IPS-15b (cell line): ENCODE data around the gene ZNF783.

Experiments used
- H3K27me3 ChIP-seq: one replicate; pipeline ENCODE4 v1.6.1; 2013; ENCODE audit warnings: low read length; ENCODE audit not compliant: control insufficient read depth, insufficient read depth
- H3K36me3 ChIP-seq: one replicate; pipeline ENCODE4 v1.6.1; 2013; ENCODE audit warnings: low read length; ENCODE audit not compliant: control insufficient read depth, insufficient read depth
- H3K4me1 ChIP-seq: one replicate; pipeline ENCODE4 v1.6.1; 2013; ENCODE audit warnings: mild to moderate bottlenecking, low read length; ENCODE audit not compliant: control insufficient read depth, insufficient read depth
- H3K4me3 ChIP-seq: one replicate; pipeline ENCODE4 v1.5.1; 2013; ENCODE audit warnings: low read depth, low read length
- H3K9ac ChIP-seq: one replicate; pipeline ENCODE4 v1.6.1; 2013; ENCODE audit warnings: low read depth, mild to moderate bottlenecking, low read length
- H3K9me3 ChIP-seq: one replicate; pipeline ENCODE4 v1.6.1; 2013; ENCODE audit warnings: mild to moderate bottlenecking, low read length; ENCODE audit not compliant: control insufficient read depth, insufficient read depth

The ZNF783 gene

GRCh38 chr7:149293946-149294633, 32.1 kb downstream of the ZNF783 start:
- no peaks in the 10 kb centered on the region for H3K27me3 ChIP-seq
- H3K9me3 ChIP-seq = peaks cover 3% of the 10 kb centered on the region
- no peak overlapping the region for H3K9ac ChIP-seq
- no peaks in the 10 kb centered on the region for H3K4me1 ChIP-seq
- H3K36me3 ChIP-seq = no peaks in the 10 kb centered on the region
- H3K4me3 ChIP-seq = no peak overlapping the region

- H3K9ac ChIP-seq = no peak overlapping the region
- no peaks in the 10 kb centered on the region for H3K4me1 ChIP-seq
- H3K36me3 ChIP-seq = no peaks in the 10 kb centered on the region
- peaks cover 3% of the 10 kb centered on the region for H3K9me3 ChIP-seq
- no peak overlapping the region for H3K4me3 ChIP-seq
- no peaks in the 10 kb centered on the region for H3K27me3 ChIP-seq
Observed at GRCh38 chr7:149294634-149295480, 32.9 kb downstream of the ZNF783 start.

- H3K27me3 ChIP-seq = no peaks in the 10 kb centered on the region
Observed at GRCh38 chr7:149295481-149295850, 33.5 kb downstream of the ZNF783 start.

GRCh38 chr7:149296368-149296767, 34.4 kb downstream of the ZNF783 start:
- Histone ChIP-seq H3K4me1 (no peaks in the 10 kb centered on the region), H3K9ac (no peak overlapping the region), H3K9me3 (peaks cover 3% of the 10 kb centered on the region), H3K27me3 (no peaks in the 10 kb centered on the region), H3K36me3 (no peaks in the 10 kb centered on the region), H3K4me3 (no peak overlapping the region)

More at GRCh38 chr7:149295481-149295850, 33.5 kb downstream of the ZNF783 start:
- H3K9ac ChIP-seq = no peak overlapping the region
- no peaks in the 10 kb centered on the region for H3K36me3 ChIP-seq
- no peaks in the 10 kb centered on the region for H3K4me1 ChIP-seq
- H3K9me3 ChIP-seq = peaks cover 3% of the 10 kb centered on the region
- H3K4me3 ChIP-seq = no peak overlapping the region

- no peak overlapping the region for H3K4me3 ChIP-seq
- H3K4me1 ChIP-seq = no peaks in the 10 kb centered on the region
- peaks cover 3% of the 10 kb centered on the region for H3K9me3 ChIP-seq
- H3K36me3 ChIP-seq = no peaks in the 10 kb centered on the region
- no peaks in the 10 kb centered on the region for H3K27me3 ChIP-seq
- no peak overlapping the region for H3K9ac ChIP-seq
Observed at GRCh38 chr7:149297034-149297755, 35.2 kb downstream of the ZNF783 start.

- Histone ChIP-seq H3K4me3 (no peak overlapping the region), H3K9ac (no peak overlapping the region), H3K9me3 (peaks cover 3% of the 10 kb centered on the region), H3K36me3 (no peaks in the 10 kb centered on the region), H3K4me1 (no peaks in the 10 kb centered on the region), H3K27me3 (no peaks in the 10 kb centered on the region)
Observed at GRCh38 chr7:149300620-149301285, 38.8 kb downstream of the ZNF783 start.

- Histone ChIP-seq H3K4me1 (no peaks in the 10 kb centered on the region), H3K36me3 (no peaks in the 10 kb centered on the region), H3K4me3 (no peak overlapping the region), H3K9ac (no peak overlapping the region), H3K9me3 (peaks cover 3% of the 10 kb centered on the region), H3K27me3 (no peaks in the 10 kb centered on the region)
Observed at GRCh38 chr7:149302222-149302621, 40.2 kb downstream of the ZNF783 start.

GRCh38 chr7:149302865-149303264, 40.9 kb downstream of the ZNF783 start:
- no peaks in the 10 kb centered on the region for H3K36me3 ChIP-seq
- H3K9me3 ChIP-seq = peaks cover 3% of the 10 kb centered on the region
- H3K4me1 ChIP-seq = no peaks in the 10 kb centered on the region
- H3K9ac ChIP-seq = no peak overlapping the region
- H3K27me3 ChIP-seq = no peaks in the 10 kb centered on the region
- H3K4me3 ChIP-seq = no peak overlapping the region

GRCh38 chr7:149304006-149304405, 42.0 kb downstream of the ZNF783 start:
- Histone ChIP-seq H3K27me3 (no peaks in the 10 kb centered on the region), H3K9me3 (no peaks in the 10 kb centered on the region), H3K4me1 (no peaks in the 10 kb centered on the region), H3K9ac (no peak overlapping the region), H3K4me3 (no peak overlapping the region), H3K36me3 (no peaks in the 10 kb centered on the region)

GRCh38 chr7:149306854-149307253, 44.9 kb downstream of the ZNF783 start:
- Histone ChIP-seq H3K36me3 (no peaks in the 10 kb centered on the region), H3K4me1 (no peaks in the 10 kb centered on the region), H3K9me3 (no peaks in the 10 kb centered on the region), H3K4me3 (no peak overlapping the region), H3K27me3 (no peaks in the 10 kb centered on the region), H3K9ac (no peak overlapping the region)

GRCh38 chr7:149307775-149308501, 45.9 kb downstream of the ZNF783 start:
- no peak overlapping the region for H3K9ac ChIP-seq
- no peaks in the 10 kb centered on the region for H3K9me3 ChIP-seq
- H3K36me3 ChIP-seq = no peaks in the 10 kb centered on the region
- H3K4me3 ChIP-seq = no peak overlapping the region
- no peaks in the 10 kb centered on the region for H3K27me3 ChIP-seq
- no peaks in the 10 kb centered on the region for H3K4me1 ChIP-seq
